GM21619 (cell line): ENCODE measurements around the gene DBN1.

Experiments used
- ATAC-seq: cut with Tn5 transposase; IDR thresholded peaks from one replicate; pipeline ENCODE4 v1.9.1; 2021; ENCODE audit not compliant: unreplicated experiment

DBN1 gene

DNA sequence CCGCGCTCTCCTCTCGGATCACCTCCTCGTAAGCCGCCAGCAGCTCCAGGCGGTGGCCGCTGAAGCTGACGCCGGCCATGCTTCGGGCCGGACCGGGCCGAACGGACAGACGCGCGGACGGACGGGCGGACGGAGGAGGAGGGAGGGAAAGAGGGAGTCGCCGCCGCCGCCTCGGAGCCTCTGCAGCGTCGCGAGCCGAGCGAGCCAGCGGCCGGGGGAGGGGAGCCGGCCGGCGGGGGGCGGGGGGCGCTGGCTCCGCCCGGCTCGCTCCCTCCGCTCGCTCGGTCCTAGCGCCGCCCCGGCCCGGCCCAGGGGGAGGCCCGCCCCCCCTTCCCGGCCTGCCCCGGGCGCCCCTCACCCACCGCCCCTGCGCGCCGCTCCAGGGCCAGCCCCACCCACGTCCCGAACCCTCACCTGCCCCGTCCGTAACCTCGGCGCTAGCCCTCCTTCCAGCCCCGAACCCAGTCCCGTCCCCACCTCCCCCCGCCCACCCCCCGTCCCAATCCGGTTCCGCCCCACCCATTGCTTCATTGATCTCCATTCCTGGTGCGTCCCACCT is at the start of gene DBN1:
Gene DBN1, minus strand, starts transcription at position 192 of the 559 bp plus-strand sequence. Its CDS starts 113 bp downstream, at position 79.
- ATAC-seq = no peak

DNA sequence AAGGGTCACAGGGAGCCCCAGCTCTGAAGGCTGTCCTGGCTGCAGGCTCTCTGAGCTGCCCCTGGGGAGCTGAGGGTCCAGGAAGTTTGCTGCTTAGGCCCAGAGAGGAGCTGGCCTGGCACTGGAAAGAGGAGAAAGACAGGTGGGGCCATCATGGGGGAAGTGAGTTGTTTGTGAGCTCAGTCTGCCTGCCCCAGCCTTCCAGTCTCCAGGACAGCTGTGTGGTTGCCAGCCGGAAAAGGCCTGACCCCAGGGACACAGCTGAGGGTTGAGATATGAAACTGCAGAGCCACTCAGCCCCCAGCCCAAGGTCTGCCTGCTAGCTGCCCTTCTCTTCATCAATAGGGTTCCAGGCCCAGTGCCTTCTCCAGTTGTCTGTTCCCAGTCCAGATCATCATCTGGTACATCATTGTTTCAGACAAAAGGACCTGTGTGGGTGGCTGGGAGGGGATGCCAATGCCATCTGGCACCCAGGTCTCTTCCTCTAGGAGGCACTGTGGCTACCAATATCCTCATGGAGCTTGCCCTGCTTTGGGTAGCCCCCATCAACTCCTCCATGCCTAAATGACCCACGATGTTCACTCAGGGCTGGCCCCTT is 47.6 kb upstream of the DBN1 start:
- no peak for ATAC-seq

DNA sequence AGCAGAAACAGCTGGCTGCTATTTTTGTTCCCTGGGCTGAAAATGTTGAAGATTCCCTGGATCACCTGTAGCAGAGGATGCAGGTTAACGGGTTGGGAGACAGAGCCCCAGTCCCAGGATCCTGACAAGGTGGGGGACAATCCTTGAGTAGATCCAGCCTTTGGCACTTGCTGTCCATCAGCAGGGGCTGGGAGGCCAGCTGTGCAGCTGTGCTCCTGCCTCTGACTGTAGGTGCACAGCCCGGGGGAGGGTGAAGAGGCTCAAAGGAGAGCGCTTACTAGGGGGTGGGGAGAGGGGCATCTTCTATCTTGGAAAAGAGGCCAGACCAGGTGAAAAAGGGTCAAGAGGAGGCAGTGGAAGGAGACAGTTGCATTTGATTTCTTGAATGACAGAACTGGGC is 46.8 kb upstream of the DBN1 start:
- ATAC-seq = no peak

DNA sequence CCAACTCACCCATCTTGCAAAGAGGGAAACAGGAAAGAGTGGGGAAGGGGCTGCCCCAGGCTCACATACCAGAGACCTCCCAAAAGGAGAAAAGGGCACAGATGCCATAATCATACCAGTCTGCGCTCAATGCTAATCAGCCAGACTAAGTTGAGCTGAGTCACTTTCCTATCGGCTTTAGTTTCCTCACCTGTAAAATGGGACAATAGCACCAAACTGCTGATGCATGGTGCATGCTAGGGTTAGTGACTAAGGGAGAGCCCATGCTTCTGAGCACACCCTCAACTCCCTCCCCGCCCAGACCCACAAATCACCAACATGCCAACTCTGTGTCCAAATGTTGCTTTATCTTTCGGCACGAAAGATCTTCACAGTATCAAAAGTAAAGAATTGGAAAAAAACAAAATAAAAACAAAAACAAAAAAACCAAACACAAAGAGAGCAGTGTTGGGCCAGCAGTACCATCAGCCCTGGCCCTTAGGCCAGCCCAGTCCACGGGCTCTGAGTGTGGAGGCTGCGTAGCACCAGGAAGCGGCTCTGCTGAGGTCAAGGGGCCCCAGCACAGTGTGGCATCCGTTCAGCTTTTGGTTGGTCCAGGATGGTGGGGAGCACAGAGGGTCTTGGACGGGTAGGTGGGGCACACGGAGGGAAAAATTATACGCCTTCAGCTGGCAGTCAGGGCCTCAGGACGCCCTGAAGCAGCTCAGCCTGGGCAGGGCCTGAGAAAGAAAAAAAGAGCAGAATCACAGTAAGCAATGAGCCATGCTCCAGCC is 46.2 kb upstream of the DBN1 start:
- no peak for ATAC-seq

DNA sequence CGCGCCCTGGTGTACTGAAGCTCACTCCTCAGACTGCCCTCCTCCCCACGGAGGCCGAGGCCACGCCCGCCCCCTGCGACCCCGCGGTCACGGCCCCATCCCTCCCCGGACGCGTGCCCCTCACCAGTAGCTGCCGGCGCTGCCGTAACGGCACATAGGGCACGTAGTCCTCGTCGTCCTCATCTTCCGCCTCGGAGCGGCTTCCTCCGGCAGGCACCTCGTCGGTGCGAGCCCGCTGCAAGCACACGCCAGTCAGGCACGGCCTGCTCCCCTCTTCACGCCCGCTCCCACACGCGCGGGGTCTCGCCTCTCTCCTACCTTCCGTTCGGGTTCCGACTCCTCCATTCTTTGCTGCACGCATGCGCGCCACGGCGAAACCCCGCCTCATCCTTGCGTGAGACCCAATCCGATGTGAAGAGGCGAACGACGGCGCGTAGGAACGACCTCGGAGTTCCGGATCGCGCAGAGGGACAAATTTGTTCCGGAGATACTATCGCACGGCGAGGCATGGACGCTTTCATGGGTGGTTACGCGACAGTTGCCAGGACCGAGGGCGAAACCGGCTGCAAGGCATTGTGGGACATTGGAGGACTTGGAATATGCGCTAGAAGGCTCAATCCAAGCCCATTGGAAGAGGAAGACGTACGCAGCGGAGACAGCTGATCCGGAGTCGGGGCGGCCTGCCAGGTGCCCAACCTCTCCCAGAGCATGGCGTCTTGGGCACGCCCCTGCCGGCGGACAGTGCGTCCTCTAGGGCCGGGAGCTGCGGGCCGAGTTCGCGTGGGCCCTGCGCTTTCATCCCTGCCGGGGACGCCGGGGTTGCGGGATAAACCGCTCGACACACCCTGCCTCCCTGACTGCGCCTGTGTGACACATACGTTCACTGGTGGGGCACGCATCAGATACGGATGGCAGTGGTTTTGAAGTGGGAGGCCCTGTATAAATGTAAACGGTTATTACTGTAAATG is 43.5 kb upstream of the DBN1 start, which contains the start of gene DDX41:
Gene DDX41, minus strand, starts transcription at position 361 of the 968 bp plus-strand sequence. Its CDS starts 16 bp downstream, at position 345.
- peak; percentile 74 for ATAC-seq

DNA sequence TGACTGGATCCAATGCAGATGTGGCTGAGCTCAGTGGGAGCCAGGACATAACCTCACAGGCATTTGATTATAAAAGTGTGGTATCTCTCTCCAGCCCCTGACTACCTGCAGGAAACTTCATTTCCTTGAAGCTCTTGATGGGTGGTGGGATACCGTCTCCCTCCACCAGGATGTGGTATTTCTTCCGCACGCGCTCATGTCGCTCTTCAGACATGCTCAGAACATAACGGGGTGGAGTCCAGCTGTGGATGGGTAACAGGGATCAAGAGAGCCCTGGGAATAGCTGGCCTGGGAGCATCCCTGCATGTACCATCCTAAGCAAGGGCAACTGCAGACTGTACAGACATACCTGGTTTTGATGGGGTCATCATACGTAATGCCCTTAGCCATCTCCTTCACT is 42.1 kb upstream of the DBN1 start:
- ATAC-seq = no peak

DNA sequence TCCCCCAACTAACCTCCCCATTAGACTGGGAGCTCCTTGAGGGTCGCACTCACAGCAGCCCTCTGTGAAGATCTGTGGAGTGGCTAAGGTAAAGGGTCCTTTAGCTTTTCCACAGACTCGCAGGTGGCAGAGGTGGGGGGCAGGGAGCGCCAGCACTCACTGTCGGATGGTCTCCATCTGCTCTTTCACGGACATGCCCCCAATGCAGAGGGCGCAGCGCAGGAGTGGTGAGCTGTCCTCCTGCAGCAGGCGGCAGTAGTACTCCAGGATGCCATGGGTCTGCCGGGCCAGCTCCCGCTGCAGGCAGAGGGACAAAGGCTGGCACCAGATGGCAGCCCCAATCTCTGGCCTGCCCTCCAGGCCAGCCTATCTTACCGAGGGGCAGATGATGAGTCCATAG is 41.1 kb upstream of the DBN1 start:
- ATAC-seq = no peak

DNA sequence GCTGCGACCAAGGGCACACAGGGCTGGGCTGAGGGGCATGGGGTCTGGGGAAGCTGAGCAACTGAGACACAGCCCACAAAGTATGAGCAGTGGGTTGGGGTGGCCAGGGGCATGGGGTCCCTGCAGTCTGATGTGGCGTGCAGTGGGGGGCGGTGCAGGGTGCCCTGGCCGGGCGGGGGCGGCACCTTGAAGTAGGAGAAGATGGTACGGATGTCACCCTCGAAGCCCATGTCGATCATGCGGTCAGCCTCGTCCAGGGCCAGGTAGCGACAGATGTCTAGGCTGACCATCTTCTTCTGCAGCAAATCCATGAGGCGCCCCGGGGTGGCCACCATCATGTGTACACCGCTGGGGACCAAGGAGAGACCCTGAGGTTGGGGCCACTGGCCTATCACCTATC is 40.1 kb upstream of the DBN1 start:
- no peak for ATAC-seq

DNA sequence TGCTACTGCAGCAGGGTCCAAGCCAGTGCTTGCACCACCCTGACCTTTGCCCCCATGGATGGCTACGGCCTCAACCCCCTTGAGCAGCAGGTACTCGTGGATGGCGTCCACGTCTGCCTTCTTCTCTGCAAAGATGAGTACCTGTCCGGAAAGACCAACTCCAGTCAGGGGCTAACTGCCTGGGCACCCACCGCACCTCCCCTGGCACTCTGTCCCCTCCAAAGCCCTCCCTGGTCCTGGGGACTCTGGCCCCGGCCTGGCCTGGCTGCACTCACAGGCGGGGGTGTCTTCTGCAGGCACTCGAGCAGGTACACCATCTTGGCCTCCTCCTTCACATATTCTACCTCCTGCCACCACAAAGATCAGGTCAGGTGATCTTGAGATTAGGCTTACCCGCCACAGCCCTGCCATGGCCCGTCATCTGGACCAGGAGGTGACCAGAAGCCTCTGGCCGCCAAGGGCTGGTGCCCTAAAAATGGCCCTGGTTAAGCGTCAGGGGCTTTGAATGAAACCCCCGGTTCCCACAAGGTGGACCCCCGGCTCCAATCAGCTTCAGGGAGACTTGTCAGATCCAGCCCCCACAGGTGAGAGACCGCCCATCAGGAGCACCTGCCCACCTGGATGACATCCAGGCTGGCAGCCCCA is 39.4 kb upstream of the DBN1 start:
- ATAC-seq = no peak

DNA sequence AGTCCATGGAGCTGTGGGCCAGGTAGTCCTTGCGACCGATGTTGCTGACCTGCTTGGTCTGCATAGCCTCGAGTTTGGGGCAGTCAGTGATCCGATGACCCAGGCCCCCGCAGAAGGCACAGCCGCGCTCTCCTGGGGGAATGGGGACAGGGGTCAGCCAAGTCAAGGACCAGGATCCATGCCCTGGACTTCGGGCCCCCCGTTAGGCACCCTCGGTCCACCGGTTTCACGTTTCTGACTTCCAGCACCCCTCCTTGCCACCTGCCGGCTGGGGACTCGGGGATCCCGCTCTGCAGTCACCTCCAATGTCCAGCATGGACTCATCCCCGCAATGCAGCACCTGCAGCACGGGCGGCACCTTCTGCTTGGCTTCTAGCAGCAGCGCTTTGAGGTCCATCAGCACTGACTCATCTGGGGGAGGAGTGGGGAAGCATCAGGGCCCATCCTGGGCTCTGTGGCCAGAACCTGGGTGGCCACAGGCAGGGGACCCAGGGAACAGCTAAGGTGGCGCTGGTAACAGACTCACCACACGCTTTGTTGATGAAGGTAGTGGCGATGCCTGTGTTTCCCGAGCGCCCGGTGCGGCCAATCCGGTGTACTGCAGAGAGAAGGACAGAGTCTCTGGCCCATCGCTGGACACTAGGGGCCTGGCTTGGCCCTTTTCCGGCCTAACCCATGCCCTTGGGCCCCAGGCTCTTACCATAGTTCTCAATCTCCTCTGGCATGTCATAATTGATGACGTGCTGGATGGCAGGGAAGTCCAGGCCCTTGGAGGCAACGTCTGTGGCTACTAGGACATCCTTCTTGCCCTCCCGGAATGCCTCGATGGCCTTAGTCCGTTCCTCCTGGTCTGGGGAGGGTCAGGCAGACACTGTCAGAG is 38.6 kb upstream of the DBN1 start:
- no peak for ATAC-seq

DNA sequence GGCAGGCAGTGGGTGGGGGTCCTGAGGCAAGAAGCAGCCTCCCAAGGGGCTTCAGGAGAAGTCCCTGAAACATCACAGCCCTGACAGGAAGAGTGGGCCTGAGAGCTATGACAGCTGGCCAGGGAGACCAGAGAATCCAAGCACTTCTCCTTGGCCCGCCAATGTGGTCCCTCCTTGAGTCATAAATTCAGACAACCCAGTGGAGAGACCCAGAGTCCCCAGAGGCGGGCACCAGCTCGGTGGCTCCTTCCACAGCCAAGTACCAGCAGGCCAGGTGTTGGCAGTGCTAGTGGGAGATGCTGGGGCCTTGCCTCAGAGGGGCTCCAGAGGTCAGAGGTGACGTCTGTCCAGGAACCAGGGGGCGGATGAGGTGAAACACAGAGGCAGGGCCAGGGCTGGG is 37.7 kb upstream of the DBN1 start:
- ATAC-seq = no peak

DNA sequence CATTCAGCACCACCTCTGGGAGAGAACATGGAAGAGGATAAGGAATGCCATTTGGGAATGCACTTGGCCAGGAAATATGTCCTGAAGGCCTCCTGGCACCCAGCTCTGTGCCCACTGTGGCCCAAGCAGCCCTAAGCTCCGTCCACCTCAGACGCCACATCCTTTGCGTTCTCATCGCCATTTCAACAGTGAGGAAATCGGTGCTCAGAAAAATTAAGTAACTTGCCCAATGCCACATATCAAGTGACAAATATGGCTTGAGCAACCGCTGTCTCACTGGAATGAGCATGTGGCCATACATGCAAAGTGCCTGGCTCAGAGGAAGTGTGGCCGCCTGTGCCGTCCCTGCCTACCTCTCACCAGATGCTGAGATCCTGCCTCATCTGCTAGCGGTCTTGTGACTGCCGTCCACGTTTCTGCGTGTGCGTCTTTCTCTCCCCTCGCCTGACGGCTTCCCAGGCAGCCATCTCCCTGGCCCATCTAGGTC is 37.2 kb upstream of the DBN1 start:
- ATAC-seq = peak; percentile 40

DNA sequence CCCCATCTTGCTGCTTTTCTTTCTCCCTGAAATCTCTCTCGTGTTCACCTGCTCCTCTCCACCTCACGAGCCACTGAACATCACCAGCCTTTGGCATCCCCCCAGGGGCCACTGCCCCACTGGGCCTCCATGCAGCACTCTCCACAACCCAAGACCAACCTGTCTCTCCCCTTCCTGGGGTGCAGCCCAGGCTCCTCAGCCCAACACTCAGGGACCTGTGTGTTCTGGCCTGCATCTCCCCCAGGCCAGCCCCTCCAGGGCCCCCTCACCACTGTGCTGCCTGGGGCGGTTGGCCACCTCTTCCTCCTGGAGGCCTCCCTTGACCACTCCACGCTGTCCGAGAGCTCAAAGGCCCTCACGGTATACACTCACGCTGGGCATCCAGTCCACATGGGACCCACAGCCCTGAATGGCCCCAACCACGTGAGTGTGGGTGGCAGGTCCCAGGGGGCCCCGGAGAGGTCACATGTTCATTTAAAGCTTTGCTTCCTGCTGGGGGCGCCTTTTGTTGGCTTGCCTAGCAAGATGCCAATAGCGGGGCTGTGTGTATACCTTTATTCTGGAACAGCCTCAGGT is 36.6 kb upstream of the DBN1 start:
- peak; percentile 32 for ATAC-seq

DNA sequence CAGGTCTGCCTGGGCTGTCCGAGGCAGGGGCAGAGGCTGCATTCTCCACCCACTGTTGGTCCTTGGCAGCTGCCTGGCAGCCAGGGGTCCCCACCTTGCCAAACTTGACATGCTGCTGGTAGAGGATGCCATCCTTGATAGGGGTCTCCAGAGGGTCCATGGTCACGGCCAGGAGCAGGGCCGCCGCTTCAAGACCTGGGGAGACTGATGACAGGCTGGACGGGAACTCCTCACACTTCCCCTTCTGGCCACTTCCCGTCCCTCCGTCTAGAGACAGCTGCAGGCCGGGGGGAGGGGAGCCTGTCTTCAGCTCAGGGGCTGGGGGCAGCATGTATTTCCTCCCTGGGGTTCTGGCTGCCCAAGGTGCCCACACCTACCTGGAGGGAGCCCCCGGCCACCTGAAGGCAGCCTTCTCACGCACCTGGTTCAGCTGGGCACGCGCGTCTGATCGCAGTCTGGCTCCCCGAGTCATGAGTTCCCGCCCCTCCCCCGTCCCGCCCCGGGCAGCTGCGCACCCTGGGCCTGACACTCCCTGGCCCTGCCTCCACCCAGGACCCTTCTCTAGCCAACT is 36.0 kb upstream of the DBN1 start, which contains the start of gene DOK3:
Gene DOK3, minus strand, starts transcription at position 446 of the 571 bp plus-strand sequence. Its CDS starts 286 bp downstream, at position 160.
- ATAC-seq = peak; percentile 21

DNA sequence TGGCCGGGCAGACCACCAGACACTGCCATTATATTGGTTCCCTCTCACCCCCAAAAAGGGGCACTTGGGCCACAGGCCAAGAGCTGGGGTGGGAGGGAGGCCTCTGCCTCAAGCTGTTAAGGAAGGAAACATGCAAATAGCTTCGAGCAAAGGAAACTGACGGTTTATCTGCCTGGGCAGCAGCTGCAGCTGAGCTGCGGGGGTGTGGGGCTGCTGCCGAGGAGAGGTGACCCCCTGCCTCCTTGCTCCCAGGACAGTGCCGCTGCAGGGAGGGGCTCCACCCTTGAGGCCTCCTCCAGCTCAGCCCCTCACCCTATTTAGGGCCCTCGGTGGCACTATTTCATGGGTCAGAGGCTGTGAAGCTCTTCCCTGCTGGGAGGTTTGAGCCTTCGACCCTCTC is 35.4 kb upstream of the DBN1 start:
- peak; percentile 32 for ATAC-seq

DNA sequence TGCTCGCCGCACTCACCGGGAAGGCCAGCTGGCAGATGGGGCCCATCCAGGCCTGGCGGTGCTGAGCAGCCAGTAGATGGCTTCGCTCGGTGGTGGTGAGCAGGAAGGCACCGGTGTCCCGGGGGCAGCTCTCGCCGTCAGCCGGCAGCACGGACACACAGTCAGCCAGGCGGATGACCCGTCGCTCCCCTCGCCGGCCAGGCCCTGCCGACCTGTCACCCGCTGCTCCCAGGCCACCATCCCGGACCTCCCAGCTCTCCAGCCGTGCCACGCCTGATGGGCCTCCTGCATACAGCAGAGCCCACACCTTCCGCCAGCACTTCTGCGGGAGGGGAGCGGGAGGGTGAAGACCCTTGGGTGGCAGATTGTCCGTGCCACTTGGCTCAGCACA is 34.8 kb upstream of the DBN1 start:
- no peak for ATAC-seq

DNA sequence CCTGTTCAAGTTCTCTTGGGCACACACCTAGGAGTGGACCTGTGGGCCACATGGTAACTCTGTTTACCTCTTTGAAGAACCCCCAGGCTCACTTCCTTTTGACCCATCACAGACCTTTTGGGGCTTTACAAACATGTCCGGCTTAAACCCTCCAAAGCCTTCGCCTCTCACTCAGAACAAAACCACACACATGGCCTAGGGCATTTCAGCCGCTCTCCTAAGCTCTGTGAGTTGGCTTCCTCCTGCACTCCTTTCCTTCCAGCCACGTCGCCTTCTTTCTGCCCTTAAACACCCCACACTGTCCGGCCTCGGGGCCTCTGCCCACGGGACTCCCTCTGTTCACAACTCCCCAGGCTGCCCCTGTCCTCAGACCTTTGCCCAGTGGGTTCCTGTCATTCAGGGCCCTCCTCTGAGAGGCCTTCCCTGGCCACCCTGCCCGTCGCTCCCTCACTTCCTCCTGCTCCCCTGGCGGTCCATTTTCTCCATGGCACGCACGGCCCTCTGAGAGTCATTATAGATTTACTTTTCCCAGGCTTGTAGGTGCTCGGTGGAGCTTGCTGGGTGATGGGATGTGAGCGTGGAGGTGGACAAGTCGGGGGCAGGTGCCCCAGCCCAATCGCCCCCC is 34.3 kb upstream of the DBN1 start:
- ATAC-seq = no peak

DNA sequence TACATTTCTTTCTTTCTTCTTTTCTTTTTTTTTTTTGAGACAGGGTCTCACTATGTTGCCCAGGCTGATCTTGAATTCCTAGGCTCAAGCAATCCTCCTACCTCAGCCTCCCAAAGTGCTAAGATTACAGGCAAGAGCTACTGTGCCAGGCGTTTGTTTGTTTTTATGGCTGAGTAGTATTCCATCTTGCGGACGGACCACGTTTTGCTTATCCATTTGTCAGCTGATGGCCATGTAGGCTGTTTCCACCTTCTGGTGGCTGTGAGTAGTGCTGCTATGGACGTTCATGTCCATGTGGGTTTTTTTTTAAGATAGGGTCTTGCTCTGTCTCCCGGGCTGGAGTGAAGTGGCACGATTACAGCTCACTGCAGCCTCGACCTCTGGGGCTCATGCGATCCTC is 33.7 kb upstream of the DBN1 start:
- ATAC-seq = no peak
